K562 (cell line): ENCODE results near the gene COASY.

ENCODE experiments used
- CTCF ChIP-seq, 3 experiments: IDR thresholded peaks in 2 of 3; conservative IDR thresholded peaks in 1 of 3; 2 replicates each; pipeline ENCODE4 v1.5.1; 2011 to 2012; ENCODE audit warnings: low read length in 3 of 3, mild to moderate bottlenecking in 3 of 3, control low read depth in 2 of 3, improper control_type of control experiment in 1 of 3, inconsistent platforms in 1 of 3, low read depth in 1 of 3, mixed read lengths in 1 of 3, moderate library complexity in 1 of 3; ENCODE audit not compliant: insufficient read depth in 2 of 3
- POU5F1 ChIP-seq: fragments of 150-350 bp; IDR thresholded peaks from 2 replicates; pipeline ENCODE4 v1.6.1; 2014; ENCODE audit warnings: borderline replicate concordance, low read length, low read depth, mild to moderate bottlenecking; ENCODE audit not compliant: partially characterized antibody
- YBX1 ChIP-seq: fragments of 450-650 bp; IDR thresholded peaks from 2 replicates; pipeline ENCODE4 v1.7.1; 2016; ENCODE audit warnings: mild to moderate bottlenecking

- TF ChIP-seq POU5F1: no peak
- no peak for TF ChIP-seq CTCF (IDR thresholded peaks at IDR 0.05 in 2 of 3, conservative IDR thresholded peaks at IDR 0.05 in 1 of 3; ENCODE audit: insufficient read depth in 2 of 3, low read depth in 1 of 3, low read length in 3 of 3)
- TF ChIP-seq YBX1: no peak
Observed at GRCh38 chr17:42590886-42591285, 28.9 kb downstream of the COASY start.
